Inflammatory macrophage treated with lipopolysaccharide for 1 hour (primary cell): ENCODE data around the gene NRDE2.
"Not testable (repeated sequence)": the region's sequence is repeated elsewhere in the genome, so short reads cannot be mapped to it uniquely, and the experiment has no call there.

Source experiments
- DNase-seq, 2 donors: peaks; one replicate each; pipeline ENCODE4 v3.0.0-alpha.2; 2020 to 2022

The NRDE2 gene

GRCh38 chr14:90266441-90267154 is 65.1 kb downstream of the NRDE2 start:
- DNase-seq: no peak

- DNase-seq: no peak
These were observed 67.8 kb downstream of the NRDE2 start for GRCh38 chr14:90263748-90264449.

- peak; percentile 91 to 95 for DNase-seq
These were observed 75.2 kb downstream of the NRDE2 start, which contains the start of gene PSMC1 for GRCh38 chr14:90256354-90257131. Gene PSMC1 (plus strand): TSS chr14:90256553. CDS start chr14:90256598, 45 bp downstream.

GRCh38 chr14:90255871-90256270 is 75.9 kb downstream of the NRDE2 start:
- DNase-seq: no peak

- no peak for DNase-seq
These were observed 77.9 kb downstream of the NRDE2 start for GRCh38 chr14:90253826-90254225.

- no peak for DNase-seq
These were observed 83.1 kb downstream of the NRDE2 start for GRCh38 chr14:90248594-90248993.

- DNase-seq: not testable (repeated sequence)
These were observed 84.3 kb downstream of the NRDE2 start for GRCh38 chr14:90247441-90247840.

GRCh38 chr14:90246936-90247335 is 84.8 kb downstream of the NRDE2 start:
- peak; percentile 14 to 33 for DNase-seq

- no peak for DNase-seq
These were observed 89.3 kb downstream of the NRDE2 start for GRCh38 chr14:90242444-90242843.

- no peak for DNase-seq
These were observed 92.6 kb downstream of the NRDE2 start for GRCh38 chr14:90239139-90239538.

GRCh38 chr14:90235179-90235976 is 96.4 kb downstream of the NRDE2 start:
- DNase-seq: peak; percentile 37 to 89

- not testable (repeated sequence) for DNase-seq
These were observed 101.8 kb downstream of the NRDE2 start for GRCh38 chr14:90229942-90230341.

GRCh38 chr14:90228478-90228877 is 103.3 kb downstream of the NRDE2 start:
- no peak for DNase-seq
